Neuronal stem cell (in vitro differentiated cells): ENCODE results near the gene ARPP21.

ENCODE experiments used
- DNase-seq: peaks from one replicate; pipeline ENCODE4 v3.0.0-alpha.2; 2013; ENCODE audit warnings: low spot score
- H2AFZ ChIP-seq: one replicate; pipeline ENCODE4 v1.6.1; 2013; ENCODE audit warnings: mild to moderate bottlenecking, low read length, inconsistent platforms
- H2AK5ac ChIP-seq: 2 replicates; pipeline ENCODE4 v1.6.1; 2013; ENCODE audit warnings: low read depth, mild to moderate bottlenecking, inconsistent platforms, low read length, moderate library complexity, mixed read lengths
- H2BK120ac ChIP-seq: 2 replicates; pipeline ENCODE4 v1.6.1; 2013; ENCODE audit warnings: low read depth, mild to moderate bottlenecking, inconsistent platforms, low read length, moderate library complexity, mixed read lengths
- H2BK12ac ChIP-seq: one replicate; pipeline ENCODE4 v1.6.1; 2013; ENCODE audit warnings: low read length, inconsistent platforms
- H2BK15ac ChIP-seq: 2 replicates; pipeline ENCODE4 v1.6.1; 2013; ENCODE audit warnings: mild to moderate bottlenecking, low read length, inconsistent platforms, mixed read lengths
- H2BK5ac ChIP-seq: one replicate; pipeline ENCODE4 v1.6.1; 2013; ENCODE audit warnings: inconsistent platforms, mild to moderate bottlenecking, low read length, moderate library complexity
- H3K14ac ChIP-seq: one replicate; pipeline ENCODE4 v1.6.1; 2013; ENCODE audit warnings: low read length, inconsistent platforms
- H3K18ac ChIP-seq: 2 replicates; pipeline ENCODE4 v1.6.1; 2013; ENCODE audit warnings: low read length, inconsistent platforms
- H3K23ac ChIP-seq: 2 replicates; pipeline ENCODE4 v1.6.1; 2013; ENCODE audit warnings: low read depth, mild to moderate bottlenecking, mixed read lengths, low read length, inconsistent platforms; ENCODE audit not compliant: poor library complexity
- H3K27ac ChIP-seq: replicated peaks from 3 replicates; pipeline ENCODE4 v1.5.1; 2013; ENCODE audit warnings: low read length, inconsistent platforms
- H3K27me3 ChIP-seq, 3 experiments: 2 replicates each; pipeline ENCODE4 v1.6.1; 2013; ENCODE audit warnings: low read length in 3 of 3, mild to moderate bottlenecking in 2 of 3, inconsistent platforms in 1 of 3, low read depth in 1 of 3, mixed read lengths in 1 of 3, moderate library complexity in 1 of 3; ENCODE audit not compliant: control insufficient read depth in 3 of 3, insufficient read depth in 3 of 3
- H3K36me3 ChIP-seq, 2 donors: replicated peaks in 1 of 2; 2 replicates each; pipeline ENCODE4 v1.6.1; 2013; ENCODE audit warnings: low read length in 2 of 2; ENCODE audit not compliant: control insufficient read depth in 2 of 2, insufficient read depth in 2 of 2
- H3K4ac ChIP-seq: 2 replicates; pipeline ENCODE4 v1.6.1; 2013; ENCODE audit warnings: inconsistent platforms, mild to moderate bottlenecking, low read length, moderate library complexity
- H3K4me1 ChIP-seq, 2 donors: 1 replicate in 1 of 2; 2 replicates in 1 of 2; pipeline ENCODE4 v1.6.1; 2013; ENCODE audit warnings: low read length in 2 of 2, low read depth in 1 of 2; ENCODE audit not compliant: control insufficient read depth in 2 of 2, insufficient read depth in 1 of 2
- H3K4me2 ChIP-seq: one replicate; pipeline ENCODE4 v1.6.1; 2013; ENCODE audit warnings: mild to moderate bottlenecking, low read length, inconsistent platforms; ENCODE audit not compliant: insufficient read depth, poor library complexity, severe bottlenecking
- H3K4me3 ChIP-seq, 2 donors: 2 replicates each; pipeline ENCODE4 v1.5.1; 2013; ENCODE audit warnings: low read length in 2 of 2, mild to moderate bottlenecking in 2 of 2, inconsistent platforms in 1 of 2, moderate library complexity in 1 of 2
- H3K79me1 ChIP-seq: one replicate; pipeline ENCODE4 v1.6.1; 2013; ENCODE audit warnings: low read depth, mild to moderate bottlenecking, inconsistent platforms, low read length, moderate library complexity
- H3K9ac ChIP-seq: one replicate; pipeline ENCODE4 v1.6.1; 2013; ENCODE audit warnings: mild to moderate bottlenecking, low read depth, low read length, inconsistent platforms; ENCODE audit not compliant: poor library complexity
- H3K9me3 ChIP-seq, 2 donors: replicated peaks in 1 of 2; 2 replicates each; pipeline versions ENCODE3 to v1.6.1; 2013; ENCODE audit warnings: low read length in 2 of 2, mild to moderate bottlenecking in 2 of 2, inconsistent platforms in 1 of 2, low read depth in 1 of 2, mixed read lengths in 1 of 2, moderate library complexity in 1 of 2; ENCODE audit not compliant: control insufficient read depth in 2 of 2, insufficient read depth in 1 of 2
- H4K8ac ChIP-seq: one replicate; pipeline ENCODE4 v1.6.1; 2013; ENCODE audit warnings: low read depth, mild to moderate bottlenecking, inconsistent platforms, low read length, moderate library complexity
- H4K91ac ChIP-seq: one replicate; pipeline ENCODE4 v1.6.1; 2013; ENCODE audit warnings: low read length, low read depth, mild to moderate bottlenecking, inconsistent platforms; ENCODE audit not compliant: poor library complexity
- WGBS, 2 donors: extraction: QIAGEN DNeasy Blood & Tissue Kit; methylation state at CpG; one replicate each; pipeline ENCODE4 v1.1.7; 2013; ENCODE audit warnings: missing lambda C conversion rate in 2 of 2, mixed read lengths in 1 of 2; ENCODE audit not compliant: insufficient read length in 2 of 2, insufficient replicate concordance in 1 of 2; ENCODE audit errors: extremely low coverage in 2 of 2; 5-methylcytosine and 5-hydroxymethylcytosine counted together

ARPP21 gene

GRCh38 chr3:35673017-35673416 lies 33.7 kb downstream of the ARPP21 start:
- no peaks in the 10 kb centered on the region for H3K9me3 ChIP-seq
- no peaks in the 10 kb centered on the region for H3K79me1 ChIP-seq
- no peak overlapping the region for H2BK5ac ChIP-seq
- no peak overlapping the region for H3K14ac ChIP-seq
- H3K4me3 ChIP-seq: no peak overlapping the region
- H3K4ac ChIP-seq: no peak overlapping the region
- H3K4me1 ChIP-seq: no peaks in the 10 kb centered on the region
- no peak overlapping the region for H4K8ac ChIP-seq
- no peak overlapping the region for H4K91ac ChIP-seq
- no peak overlapping the region for H3K18ac ChIP-seq
- no peak overlapping the region for H2BK12ac ChIP-seq
- H3K4me2 ChIP-seq: no peak overlapping the region
- no peak overlapping the region for H3K27ac ChIP-seq
- H2BK15ac ChIP-seq: no peak overlapping the region
- H2AK5ac ChIP-seq: no peak overlapping the region
- DNase-seq: no peak
- H2BK120ac ChIP-seq: no peak overlapping the region
- H2AFZ ChIP-seq: no peak overlapping the region
- no CpG with 5 or more reads among the region's 3 CpGs for WGBS, 2 donors
- H3K36me3 ChIP-seq: no peaks in the 10 kb centered on the region
- no peak overlapping the region for H3K9ac ChIP-seq
- no peaks in the 10 kb centered on the region for H3K27me3 ChIP-seq
- H3K23ac ChIP-seq: no peak overlapping the region

- Histone ChIP-seq H2BK12ac (no peak overlapping the region), H3K27ac (no peak overlapping the region), H3K18ac (no peak overlapping the region), H3K27me3 (no peaks in the 10 kb centered on the region), H3K4ac (no peak overlapping the region), H3K36me3 (no peaks in the 10 kb centered on the region), H3K23ac (no peak overlapping the region), H3K79me1 (no peaks in the 10 kb centered on the region), H4K91ac (no peak overlapping the region), H3K9me3 (no peaks in the 10 kb centered on the region), H3K14ac (no peak overlapping the region), H2AK5ac (no peak overlapping the region), H2BK15ac (no peak overlapping the region), H4K8ac (no peak overlapping the region), H3K9ac (no peak overlapping the region), H3K4me1 (no peaks in the 10 kb centered on the region), H3K4me2 (no peak overlapping the region), H3K4me3 (no peak overlapping the region), H2AFZ (no peak overlapping the region), H2BK5ac (no peak overlapping the region), H2BK120ac (no peak overlapping the region)
- no CpG with 5 or more reads among the region's 5 CpGs for WGBS, 2 donors
- DNase-seq: no peak
Observed at GRCh38 chr3:35674451-35675109, 35.3 kb downstream of the ARPP21 start.

- Histone ChIP-seq H3K9ac (no peak overlapping the region), H3K14ac (no peak overlapping the region), H4K91ac (no peak overlapping the region), H3K9me3 (no peaks in the 10 kb centered on the region), H2AFZ (no peak overlapping the region), H3K23ac (no peak overlapping the region), H3K79me1 (no peaks in the 10 kb centered on the region), H3K36me3 (no peaks in the 10 kb centered on the region), H3K4me1 (no peaks in the 10 kb centered on the region), H3K4me3 (no peak overlapping the region), H2BK12ac (no peak overlapping the region), H2BK5ac (no peak overlapping the region), H2BK120ac (no peak overlapping the region), H3K27ac (no peak overlapping the region), H3K4me2 (no peak overlapping the region), H3K27me3 (no peaks in the 10 kb centered on the region), H3K18ac (no peak overlapping the region), H4K8ac (no peak overlapping the region), H2AK5ac (no peak overlapping the region), H2BK15ac (no peak overlapping the region), H3K4ac (no peak overlapping the region)
- WGBS, 2 donors: no CpG with 5 or more reads among the region's 1 CpG
- no peak for DNase-seq
Observed at GRCh38 chr3:35675206-35675605, 35.9 kb downstream of the ARPP21 start.

GRCh38 chr3:35675621-35676020 lies 36.3 kb downstream of the ARPP21 start:
- no peak overlapping the region for H2BK5ac ChIP-seq
- H3K4me1 ChIP-seq: no peaks in the 10 kb centered on the region
- no peak overlapping the region for H3K4me2 ChIP-seq
- H3K23ac ChIP-seq: no peak overlapping the region
- H2AFZ ChIP-seq: no peak overlapping the region
- H3K4ac ChIP-seq: no peak overlapping the region
- H3K79me1 ChIP-seq: no peaks in the 10 kb centered on the region
- H4K8ac ChIP-seq: no peak overlapping the region
- H3K18ac ChIP-seq: no peak overlapping the region
- H3K27ac ChIP-seq: no peak overlapping the region
- no CpG with 5 or more reads among the region's 1 CpG for WGBS, 2 donors
- no peaks in the 10 kb centered on the region for H3K27me3 ChIP-seq
- H2BK120ac ChIP-seq: no peak overlapping the region
- H4K91ac ChIP-seq: no peak overlapping the region
- no peak overlapping the region for H3K4me3 ChIP-seq
- H2AK5ac ChIP-seq: no peak overlapping the region
- no peak for DNase-seq
- H2BK12ac ChIP-seq: no peak overlapping the region
- no peak overlapping the region for H3K9ac ChIP-seq
- no peak overlapping the region for H3K14ac ChIP-seq
- no peak overlapping the region for H2BK15ac ChIP-seq
- H3K9me3 ChIP-seq: no peaks in the 10 kb centered on the region
- H3K36me3 ChIP-seq: no peaks in the 10 kb centered on the region
